PFSK-1 (cell line): ENCODE measurements around the gene KRTAP4-9.
A peak's percentile ranks its signal among the peaks of the same experiment; 100 is the strongest.

Experiments
- FOXP2 ChIP-seq: optimal IDR thresholded peaks from 2 replicates; pipeline ENCODE3; 2011; ENCODE audit warnings: borderline replicate concordance, control low read depth, inconsistent platforms; ENCODE audit not compliant: insufficient read depth; ENCODE audit errors: extremely low read length, extremely low read depth
- POLR2AphosphoS5 ChIP-seq: IDR thresholded peaks from 2 replicates; pipeline ENCODE4 v1.6.1; 2012; ENCODE audit warnings: low read depth, mild to moderate bottlenecking, control low read depth, low read length, moderate library complexity
- SIN3A ChIP-seq: IDR thresholded peaks from 2 replicates; pipeline ENCODE4 v1.6.1; 2012; ENCODE audit warnings: mild to moderate bottlenecking, low read length, moderate library complexity, borderline replicate concordance; ENCODE audit not compliant: insufficient read depth
- TAF1 ChIP-seq: IDR thresholded peaks from 2 replicates; pipeline ENCODE4 v1.6.1; 2012; ENCODE audit warnings: low read length, control low read depth, borderline replicate concordance; ENCODE audit not compliant: insufficient read depth
- TF ChIP-seq, protein P1 (sequence below), 2 experiments: IDR thresholded peaks; 2 replicates each; pipeline versions ENCODE4 v1.6.1 to v1.8.0; 2011 to 2012; ENCODE audit warnings: low read depth in 2 of 2, low read length in 2 of 2, control low read depth in 1 of 2, inconsistent platforms in 1 of 2, mild to moderate bottlenecking in 1 of 2, moderate library complexity in 1 of 2; ENCODE audit not compliant: insufficient read depth in 1 of 2

KRTAP4-9 gene

DNA sequence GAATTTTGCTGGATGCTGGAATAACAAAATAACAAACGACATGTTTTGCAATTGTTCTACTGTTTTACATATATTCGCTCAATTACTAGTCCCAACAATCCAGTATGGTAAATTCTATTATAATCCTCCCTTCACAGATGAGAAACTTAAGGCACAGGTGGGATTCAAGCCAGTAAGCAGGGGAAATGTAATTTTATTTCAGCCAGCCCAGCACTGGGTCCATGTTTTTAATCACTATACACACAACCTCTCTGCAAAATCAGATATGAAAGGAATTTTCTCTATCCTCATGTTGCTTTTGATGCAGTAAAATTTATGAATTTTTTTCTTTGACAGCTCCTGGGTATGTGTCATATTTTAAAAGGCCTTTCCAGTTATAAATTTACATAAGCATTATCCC lies 40.1 kb downstream of the KRTAP4-9 start:
- TF ChIP-seq FOXP2, result no peak
- no peak for TF ChIP-seq POLR2AphosphoS5
- no peak for TF ChIP-seq TAF1
- TF ChIP-seq, protein P1, sequence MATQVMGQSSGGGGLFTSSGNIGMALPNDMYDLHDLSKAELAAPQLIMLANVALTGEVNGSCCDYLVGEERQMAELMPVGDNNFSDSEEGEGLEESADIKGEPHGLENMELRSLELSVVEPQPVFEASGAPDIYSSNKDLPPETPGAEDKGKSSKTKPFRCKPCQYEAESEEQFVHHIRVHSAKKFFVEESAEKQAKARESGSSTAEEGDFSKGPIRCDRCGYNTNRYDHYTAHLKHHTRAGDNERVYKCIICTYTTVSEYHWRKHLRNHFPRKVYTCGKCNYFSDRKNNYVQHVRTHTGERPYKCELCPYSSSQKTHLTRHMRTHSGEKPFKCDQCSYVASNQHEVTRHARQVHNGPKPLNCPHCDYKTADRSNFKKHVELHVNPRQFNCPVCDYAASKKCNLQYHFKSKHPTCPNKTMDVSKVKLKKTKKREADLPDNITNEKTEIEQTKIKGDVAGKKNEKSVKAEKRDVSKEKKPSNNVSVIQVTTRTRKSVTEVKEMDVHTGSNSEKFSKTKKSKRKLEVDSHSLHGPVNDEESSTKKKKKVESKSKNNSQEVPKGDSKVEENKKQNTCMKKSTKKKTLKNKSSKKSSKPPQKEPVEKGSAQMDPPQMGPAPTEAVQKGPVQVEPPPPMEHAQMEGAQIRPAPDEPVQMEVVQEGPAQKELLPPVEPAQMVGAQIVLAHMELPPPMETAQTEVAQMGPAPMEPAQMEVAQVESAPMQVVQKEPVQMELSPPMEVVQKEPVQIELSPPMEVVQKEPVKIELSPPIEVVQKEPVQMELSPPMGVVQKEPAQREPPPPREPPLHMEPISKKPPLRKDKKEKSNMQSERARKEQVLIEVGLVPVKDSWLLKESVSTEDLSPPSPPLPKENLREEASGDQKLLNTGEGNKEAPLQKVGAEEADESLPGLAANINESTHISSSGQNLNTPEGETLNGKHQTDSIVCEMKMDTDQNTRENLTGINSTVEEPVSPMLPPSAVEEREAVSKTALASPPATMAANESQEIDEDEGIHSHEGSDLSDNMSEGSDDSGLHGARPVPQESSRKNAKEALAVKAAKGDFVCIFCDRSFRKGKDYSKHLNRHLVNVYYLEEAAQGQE (IDR thresholded peaks at IDR 0.05; ENCODE audit: insufficient read depth in 1 of 2, low read depth in 2 of 2, low read length in 2 of 2), result no peak
- no peak for TF ChIP-seq SIN3A

DNA sequence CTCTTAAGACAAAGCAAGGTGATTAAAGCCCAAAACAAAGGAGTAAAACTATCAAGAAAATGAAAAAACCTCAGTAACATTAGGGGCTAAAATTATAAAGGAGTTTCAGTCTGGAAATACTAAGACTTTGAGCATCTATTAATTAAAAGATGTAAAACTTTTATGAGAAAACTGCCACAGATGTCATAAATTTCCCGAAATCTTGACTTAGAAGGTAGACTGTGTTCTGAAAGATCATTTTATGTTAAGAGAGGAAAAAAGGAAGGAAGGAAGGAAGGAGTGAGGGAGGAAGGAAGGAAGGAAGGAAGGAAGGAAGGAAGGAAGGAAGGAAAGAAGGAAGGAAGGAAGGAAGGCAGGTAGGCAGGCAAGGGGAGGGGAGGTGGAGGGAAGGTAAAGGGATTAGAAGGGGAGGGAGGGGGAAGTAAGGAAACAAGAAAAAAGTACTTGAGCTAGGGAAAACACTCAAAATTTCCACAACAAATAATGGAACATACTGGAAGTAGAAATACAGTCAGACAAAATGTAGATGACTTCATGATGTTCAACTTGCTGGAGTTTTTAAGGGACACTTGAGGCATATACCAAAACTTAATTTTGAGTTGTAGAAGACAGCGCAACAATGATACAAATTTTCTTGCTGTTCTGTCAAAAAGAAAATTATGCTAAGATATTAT lies 42.5 kb downstream of the KRTAP4-9 start:
- no peak for TF ChIP-seq POLR2AphosphoS5
- TF ChIP-seq, protein P1 (IDR thresholded peaks at IDR 0.05; ENCODE audit: insufficient read depth in 1 of 2, low read depth in 2 of 2, low read length in 2 of 2), result no peak

DNA sequence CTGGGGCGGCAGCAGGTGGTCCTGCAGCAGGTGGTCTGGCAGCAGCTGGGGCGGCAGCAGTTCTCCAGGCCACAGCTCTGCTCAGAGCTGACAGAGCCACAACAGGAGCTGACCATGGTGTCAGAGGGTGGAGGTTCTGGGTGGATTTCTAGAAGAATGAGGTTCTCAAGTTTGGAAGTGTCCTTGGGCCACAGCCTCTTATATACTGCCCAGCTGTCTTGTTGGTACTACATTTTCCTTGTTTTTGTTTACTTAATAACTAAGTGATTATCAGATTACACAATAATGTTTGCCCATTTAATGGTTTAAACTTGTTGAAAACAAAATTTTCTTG lies 44.4 kb downstream of the KRTAP4-9 start, which contains the start of gene KRTAP4-5:
TSS of gene KRTAP4-5 (minus strand) at position 174 of the 334 bp plus-strand sequence. CDS start at position 116, 58 bp downstream.
- TF ChIP-seq, protein P1 (IDR thresholded peaks at IDR 0.05; ENCODE audit: insufficient read depth in 1 of 2, low read depth in 2 of 2, low read length in 2 of 2), result 0 out of 4 replicates have a peak, but pooled peaks of 1 of the 2 experiments have one; percentile 23
- TF ChIP-seq TAF1, result no peak

DNA sequence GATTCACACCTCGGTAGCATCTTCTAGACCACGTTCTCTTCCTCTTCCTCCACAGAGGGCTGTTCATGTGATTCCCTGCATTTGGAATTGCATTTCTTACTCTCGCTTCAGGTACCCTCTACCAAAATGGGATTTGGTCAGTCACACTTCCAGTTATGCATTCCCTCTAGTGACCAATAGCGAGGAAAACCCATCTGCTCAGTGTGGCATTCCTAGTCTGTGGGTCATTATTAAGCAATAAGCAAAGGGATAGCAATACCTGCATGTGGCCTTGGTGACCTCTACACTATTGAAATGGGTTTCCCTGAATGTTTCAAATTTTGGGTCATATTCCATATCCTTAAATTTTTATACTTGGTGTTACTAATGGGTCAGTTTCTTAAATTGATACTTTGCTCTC lies 44.8 kb downstream of the KRTAP4-9 start:
- TF ChIP-seq, protein P1 (IDR thresholded peaks at IDR 0.05; ENCODE audit: insufficient read depth in 1 of 2, low read depth in 2 of 2, low read length in 2 of 2), result no peak
- TF ChIP-seq TAF1, result no peak
- TF ChIP-seq SIN3A, result no peak
- no peak for TF ChIP-seq POLR2AphosphoS5
- no peak for TF ChIP-seq FOXP2

DNA sequence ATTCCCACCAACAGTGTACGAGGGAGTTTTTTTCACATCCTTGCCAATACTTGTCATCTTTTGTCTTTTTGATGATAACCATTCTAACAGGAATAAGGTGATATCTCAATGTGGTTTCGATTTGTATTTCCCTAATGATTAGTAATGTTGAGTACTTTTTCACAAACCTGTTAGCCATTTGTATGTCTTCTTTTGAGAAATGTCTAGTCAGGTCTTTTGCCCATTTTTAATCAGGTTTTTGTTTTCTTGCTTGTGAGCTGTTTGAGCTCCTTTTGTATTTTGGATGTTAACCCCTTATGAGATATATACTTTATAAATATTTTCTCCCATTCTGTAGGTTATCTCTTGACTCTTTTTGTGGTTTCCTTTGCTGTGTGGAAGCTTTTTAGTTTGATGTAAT lies 46.3 kb downstream of the KRTAP4-9 start:
- TF ChIP-seq FOXP2 (no peak), TAF1 (no peak), SIN3A (no peak), POLR2AphosphoS5 (no peak)
- TF ChIP-seq, protein P1 (IDR thresholded peaks at IDR 0.05; ENCODE audit: insufficient read depth in 1 of 2, low read depth in 2 of 2, low read length in 2 of 2), result no peak
